CD14-positive monocyte (primary cell): ENCODE data around the gene ZNF804B. TPM values are rescaled to one million over a fixed set of nuclear protein-coding genes. Genes with fewer than 3 reads are reported as not detected.

Source experiments
- DNase-seq, 3 donors: peaks; one replicate each; pipeline ENCODE4 v3.0.0-alpha.2; 2011 to 2022
- H2AFZ ChIP-seq: 2 replicates; pipeline ENCODE4 v1.6.0; 2012; ENCODE audit warnings: mild to moderate bottlenecking, low read depth, low read length, inconsistent platforms; ENCODE audit not compliant: insufficient read depth, poor library complexity, severe bottlenecking
- H3K27ac ChIP-seq, 2 donors: 1 replicate in 1 of 2; 2 replicates in 1 of 2; pipeline ENCODE4 v1.5.1; 2012 to 2013; ENCODE audit warnings: low read length in 2 of 2, control low read depth in 1 of 2, inconsistent platforms in 1 of 2, low read depth in 1 of 2, mild to moderate bottlenecking in 1 of 2
- H3K27me3 ChIP-seq, 2 donors: one replicate each; pipeline versions ENCODE4 v1.6.0 to v1.6.1; 2011 to 2013; ENCODE audit warnings: low read length in 2 of 2; ENCODE audit not compliant: control insufficient read depth in 2 of 2, insufficient read depth in 2 of 2
- H3K36me3 ChIP-seq, 2 donors: replicated peaks in 1 of 2; 1 replicate in 1 of 2; 2 replicates in 1 of 2; pipeline versions ENCODE4 v1.5.1 to v1.6.1; 2012 to 2013; ENCODE audit warnings: low read length in 2 of 2, control low read depth in 1 of 2, inconsistent platforms in 1 of 2, mild to moderate bottlenecking in 1 of 2; ENCODE audit not compliant: insufficient read depth in 2 of 2, control insufficient read depth in 1 of 2
- H3K4me1 ChIP-seq, 2 donors: 1 replicate in 1 of 2; 2 replicates in 1 of 2; pipeline versions ENCODE4 v1.5.1 to v1.6.1; 2012 to 2013; ENCODE audit warnings: low read length in 2 of 2, control low read depth in 1 of 2, inconsistent platforms in 1 of 2, mild to moderate bottlenecking in 1 of 2, moderate library complexity in 1 of 2; ENCODE audit not compliant: insufficient read depth in 2 of 2, control insufficient read depth in 1 of 2
- H3K4me2 ChIP-seq: replicated peaks from 2 replicates; pipeline ENCODE3; 2012; ENCODE audit warnings: low read length, moderate library complexity, mild to moderate bottlenecking; ENCODE audit not compliant: poor library complexity, severe bottlenecking; ENCODE audit errors: extremely low read depth
- H3K4me3 ChIP-seq, 3 experiments: fragments of 200-600 bp in 1 of 3; sonication (generic) in 1 of 3; replicated peaks in 1 of 3; 1 replicate in 2 of 3; 2 replicates in 1 of 3; pipeline ENCODE4 v1.5.1; 2011 to 2013; ENCODE audit warnings: low read length in 3 of 3, mild to moderate bottlenecking in 3 of 3, control low read depth in 2 of 3, low read depth in 2 of 3, inconsistent platforms in 1 of 3, moderate library complexity in 1 of 3
- H3K79me2 ChIP-seq: 2 replicates; pipeline ENCODE4 v1.6.0; 2012; ENCODE audit warnings: mild to moderate bottlenecking, control low read depth, inconsistent platforms, low read length, moderate library complexity; ENCODE audit not compliant: insufficient read depth
- H3K9ac ChIP-seq: 2 replicates; pipeline ENCODE4 v1.6.0; 2017; ENCODE audit warnings: low read length, mild to moderate bottlenecking; ENCODE audit not compliant: insufficient read depth, poor library complexity, severe bottlenecking
- H3K9me3 ChIP-seq, 2 donors: replicated peaks in 1 of 2; 1 replicate in 1 of 2; 2 replicates in 1 of 2; pipeline versions ENCODE4 v1.5.1 to v1.6.1; 2012 to 2013; ENCODE audit warnings: low read length in 2 of 2, control low read depth in 1 of 2; ENCODE audit not compliant: control insufficient read depth in 1 of 2, insufficient read depth in 1 of 2
- H4K20me1 ChIP-seq: 2 replicates; pipeline ENCODE4 v1.6.0; 2012; ENCODE audit warnings: mild to moderate bottlenecking, low read length, control low read depth, moderate library complexity; ENCODE audit not compliant: insufficient read depth
- H3K27ac Mint-ChIP-seq, 7 donors: one replicate each; pipeline ENCODE4 v1.8.0; 2020; ENCODE audit warnings: mild to moderate bottlenecking in 7 of 7, mixed read lengths in 7 of 7, moderate library complexity in 6 of 7, inconsistent platforms in 2 of 7
- H3K27me3 Mint-ChIP-seq, 3 donors: one replicate each; pipeline ENCODE4 v1.8.0; 2021 to 2022; ENCODE audit warnings: low read depth in 3 of 3, mild to moderate bottlenecking in 3 of 3, mixed read lengths in 3 of 3, moderate library complexity in 3 of 3, inconsistent platforms in 1 of 3
- H3K36me3 Mint-ChIP-seq, 2 donors: one replicate each; pipeline ENCODE4 v1.8.0; 2020; ENCODE audit warnings: mixed read lengths in 2 of 2, inconsistent platforms in 1 of 2, mild to moderate bottlenecking in 1 of 2
- H3K4me1 Mint-ChIP-seq: one replicate; pipeline ENCODE4 v1.8.0; 2020; ENCODE audit warnings: mild to moderate bottlenecking, mixed read lengths
- H3K4me3 Mint-ChIP-seq, 2 donors: one replicate each; pipeline ENCODE4 v1.8.0; 2020; ENCODE audit warnings: mild to moderate bottlenecking in 2 of 2, mixed read lengths in 2 of 2, moderate library complexity in 1 of 2
- H3K9me3 Mint-ChIP-seq, 7 donors: one replicate each; pipeline ENCODE4 v1.8.0; 2020 to 2022; ENCODE audit warnings: mixed read lengths in 7 of 7, mild to moderate bottlenecking in 6 of 7, moderate library complexity in 6 of 7, inconsistent platforms in 2 of 7
- CTCF ChIP-seq: fragments of 200-600 bp; IDR thresholded peaks from one replicate; pipeline ENCODE4 v1.8.0; 2022; ENCODE audit warnings: antibody characterized with exemption, mild to moderate bottlenecking
- WGBS: methylation state at CpG from one replicate; pipeline ENCODE4 v1.1.5; 2013; ENCODE audit warnings: missing lambda C conversion rate; ENCODE audit not compliant: insufficient coverage; 5-methylcytosine and 5-hydroxymethylcytosine counted together
- intact Hi-C, 2 donors: fragments of 100-400 bp; cut with micrococcal nuclease; formaldehyde crosslinking; loops; one replicate each; pipeline versions ENCODE4 v1.15.0 to v1.15.1; 2023
- polyA plus RNA-seq, 3 donors: library from polyadenylated mRNA; depleted of rRNA in 1 of 3; unstranded in 2 of 3; stranded (reverse) in 1 of 3; fragments of 300-500 nt in 2 of 3; fragments of >200 nt in 1 of 3; fragmentation: Illumina TruSeq in 2 of 3; gene quantifications; 1 replicate in 2 of 3; 2 replicates in 1 of 3; pipeline ENCODE4 v1.2.3, GENCODE V29; 2012 to 2021

The ZNF804B gene
- polyA plus RNA-seq, 3 donors: not detected

DNA sequence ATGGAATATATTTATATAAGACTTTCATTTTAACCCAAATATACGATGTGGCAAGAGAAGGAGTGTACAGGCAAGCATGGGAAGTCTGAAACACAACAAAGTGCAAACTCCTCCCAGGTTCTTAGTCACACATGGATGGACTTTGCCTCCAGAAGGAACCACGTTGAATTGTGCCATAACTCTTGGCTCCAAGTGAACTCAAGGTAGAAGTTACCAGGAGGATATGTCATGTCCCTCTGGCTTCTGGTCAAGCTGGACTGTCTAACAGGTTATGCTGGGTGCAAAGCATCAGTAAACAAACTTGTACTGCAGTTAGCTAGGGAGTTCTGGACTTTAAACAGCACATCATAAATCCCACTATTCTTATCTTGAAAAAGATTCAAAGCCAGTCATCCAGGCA lies 364.4 kb downstream of the ZNF804B start:
- no peak overlapping the region for H3K9ac ChIP-seq
- intact Hi-C loops: no loop called here
- DNase-seq: no peak
- no peaks in the 10 kb centered on the region for H3K36me3 ChIP-seq
- H3K9me3 ChIP-seq: peaks cover 0 to 4% of the 10 kb centered on the region in 2 donors
- H3K36me3 Mint-ChIP-seq: no peaks in the 10 kb centered on the region
- H3K27ac Mint-ChIP-seq: no peak overlapping the region
- H3K9me3 Mint-ChIP-seq: peaks cover 0 to 6% (median 4%) of the 10 kb centered on the region in 7 donors
- peaks cover 0 to 2% (median 0%) of the 10 kb centered on the region in 3 donors for H3K27me3 Mint-ChIP-seq
- WGBS: 75% methylated on average over 1 of the region's 2 CpGs
- H3K4me1 ChIP-seq: no peaks in the 10 kb centered on the region
- no peak overlapping the region for H3K4me2 ChIP-seq
- H3K27ac ChIP-seq: no peak overlapping the region
- no peak for TF ChIP-seq CTCF
- no peak overlapping the region for H2AFZ ChIP-seq
- H4K20me1 ChIP-seq: no peaks in the 10 kb centered on the region
- H3K4me3 ChIP-seq: no peak overlapping the region
- no peak overlapping the region for H3K4me3 Mint-ChIP-seq
- H3K27me3 ChIP-seq: no peaks in the 10 kb centered on the region
- no peaks in the 10 kb centered on the region for H3K4me1 Mint-ChIP-seq
- no peaks in the 10 kb centered on the region for H3K79me2 ChIP-seq

DNA sequence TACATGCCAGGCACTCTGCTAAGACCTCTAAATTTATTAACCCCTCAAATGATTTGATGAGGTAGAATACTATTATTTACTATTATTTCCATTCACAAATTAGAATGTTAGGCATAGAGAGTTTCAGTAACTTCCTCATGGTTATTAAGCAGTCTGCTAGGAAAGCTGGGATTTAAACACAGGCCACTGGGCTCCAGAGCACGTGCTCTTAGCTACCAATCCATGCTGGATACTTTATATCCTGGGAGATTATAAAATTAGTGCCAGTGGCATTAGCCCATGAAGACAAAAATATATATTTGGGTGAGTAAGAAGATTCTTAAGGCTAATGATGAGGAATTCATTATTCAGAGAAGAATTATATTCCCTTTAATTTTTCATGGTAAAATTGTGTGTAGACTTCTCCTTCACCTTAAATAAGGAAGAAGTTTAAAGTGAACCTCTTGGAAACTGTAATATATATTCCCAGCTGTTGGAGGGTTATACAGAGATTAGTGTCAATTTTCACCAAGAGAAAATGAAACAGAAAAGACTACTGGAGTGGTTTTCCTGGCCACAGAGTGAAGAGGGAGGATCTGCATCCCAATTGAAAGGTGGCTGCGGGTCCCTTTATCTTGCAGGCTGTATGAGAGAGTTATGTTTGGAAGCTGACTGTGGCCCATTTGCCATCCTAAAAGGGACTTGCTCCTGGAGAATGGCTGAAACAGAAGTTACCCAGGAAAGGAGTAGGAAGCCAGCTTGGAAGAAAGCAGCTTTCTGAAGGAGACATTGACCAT lies 370.3 kb downstream of the ZNF804B start:
- Histone ChIP-seq H3K4me1 (no peaks in the 10 kb centered on the region), H3K27ac (no peak overlapping the region), H4K20me1 (no peaks in the 10 kb centered on the region), H2AFZ (no peak overlapping the region), H3K9me3 (no peaks in the 10 kb centered on the region), H3K27me3 (no peaks in the 10 kb centered on the region), H3K4me2 (no peak overlapping the region), H3K79me2 (no peaks in the 10 kb centered on the region), H3K4me3 (no peak overlapping the region), H3K9ac (no peak overlapping the region), H3K36me3 (no peaks in the 10 kb centered on the region)
- H3K4me3 Mint-ChIP-seq: no peak overlapping the region
- peaks cover 0 to 2% (median 0%) of the 10 kb centered on the region in 7 donors for H3K9me3 Mint-ChIP-seq
- no peaks in the 10 kb centered on the region for H3K27me3 Mint-ChIP-seq
- no peaks in the 10 kb centered on the region for H3K4me1 Mint-ChIP-seq
- H3K36me3 Mint-ChIP-seq: no peaks in the 10 kb centered on the region
- intact Hi-C loops: no loop called here
- no peak for DNase-seq
- no peak overlapping the region for H3K27ac Mint-ChIP-seq
- TF ChIP-seq CTCF: no peak
- 90% methylated on average over 2 of the region's 2 CpGs for WGBS
